Measurements from ENCODE around the gene KIF3B. TPM values are rescaled to one million over a fixed set of nuclear protein-coding genes. Genes with fewer than 3 reads are reported as not detected.
A peak's percentile ranks its signal among the peaks of the same experiment; 100 is the strongest.
"Not testable (repeated sequence)": the region's sequence is repeated elsewhere in the genome, so short reads cannot be mapped to it uniquely, and the experiment has no call there.

The KIF3B gene
- total and polyA plus RNA-seq, 2 donors from 2014 or later, result 31.6 to 62.2 TPM

- Histone ChIP-seq H3K36me3 (ENCODE audit: control insufficient read depth in 2 of 3, insufficient read depth in 3 of 3, low read length in 3 of 3) (no peaks in the 10 kb centered on the region), H3K27me3 (ENCODE audit: control insufficient read depth, insufficient read depth, low read length) (no peaks in the 10 kb centered on the region), H3K27ac (ENCODE audit: low read depth in 2 of 2, low read length in 2 of 2) (no peak overlapping the region), H3K4me3 (ENCODE audit: low read length in 3 of 3) (no peak overlapping the region), H3K4me1 (ENCODE audit: control insufficient read depth in 2 of 3, insufficient read depth in 2 of 3, low read depth in 1 of 3, low read length in 3 of 3) (peaks cover 0 to 19% (median 8%) of the 10 kb centered on the region in 3 donors), H3K9ac (ENCODE audit: low read length in 3 of 3) (no peak overlapping the region), H3K9me3 (ENCODE audit: control insufficient read depth in 2 of 3, insufficient read depth in 1 of 3, low read length in 3 of 3) (no peaks in the 10 kb centered on the region)
- intact Hi-C loops (cut with DNase I), result no loop called here
- no peak for DNase-seq
- no peak for FAIRE-seq
- TF ChIP-seq CTCF (IDR thresholded peaks at IDR 0.05; ENCODE audit: borderline replicate concordance, extremely low read depth, insufficient read depth), result no peak
Measured at GRCh38 chr20:32337937-32338661, 60.6 kb downstream of the KIF3B start.

DNA sequence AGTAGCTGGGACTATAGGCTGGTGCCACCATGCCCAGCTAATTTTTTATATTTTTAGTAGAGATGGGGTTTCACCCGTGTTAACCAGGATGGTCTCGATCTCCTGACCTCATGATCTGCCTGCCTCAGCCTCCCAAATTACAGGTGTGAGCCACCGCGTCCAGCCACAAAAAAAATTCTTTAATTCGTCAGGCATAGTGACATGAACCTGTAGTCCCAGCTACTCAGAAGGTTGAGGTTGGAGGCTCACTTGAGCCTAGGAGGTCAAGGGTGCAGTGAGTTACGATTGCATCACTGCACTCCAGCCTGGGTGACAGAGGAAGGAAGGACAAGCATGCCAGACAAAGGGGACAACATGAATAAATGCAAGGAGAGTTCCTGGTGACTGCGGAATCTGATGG is 61.2 kb downstream of the KIF3B start:
- Histone ChIP-seq H3K27ac (ENCODE audit: low read depth in 2 of 2, low read length in 2 of 2) (no peak overlapping the region), H3K27me3 (ENCODE audit: control insufficient read depth, insufficient read depth, low read length) (no peaks in the 10 kb centered on the region), H3K9me3 (ENCODE audit: control insufficient read depth in 2 of 3, insufficient read depth in 1 of 3, low read length in 3 of 3) (no peaks in the 10 kb centered on the region), H3K4me3 (ENCODE audit: low read length in 3 of 3) (no peak overlapping the region), H3K9ac (ENCODE audit: low read length in 3 of 3) (no peak overlapping the region), H3K36me3 (ENCODE audit: control insufficient read depth in 2 of 3, insufficient read depth in 3 of 3, low read length in 3 of 3) (no peaks in the 10 kb centered on the region), H3K4me1 (ENCODE audit: control insufficient read depth in 2 of 3, insufficient read depth in 2 of 3, low read depth in 1 of 3, low read length in 3 of 3) (peaks cover 0 to 17% (median 8%) of the 10 kb centered on the region in 3 donors)
- no peak for TF ChIP-seq CTCF (IDR thresholded peaks at IDR 0.05; ENCODE audit: borderline replicate concordance, extremely low read depth, insufficient read depth)
- no peak for DNase-seq
- intact Hi-C loops (cut with DNase I), result no loop called here
- no peak for FAIRE-seq

GRCh38 chr20:32339116-32339515 is 61.7 kb downstream of the KIF3B start:
- no peak for FAIRE-seq
- no peaks in the 10 kb centered on the region for H3K36me3 ChIP-seq (ENCODE audit: control insufficient read depth in 2 of 3, insufficient read depth in 3 of 3, low read length in 3 of 3)
- H3K4me3 ChIP-seq (ENCODE audit: low read length in 3 of 3), result no peak overlapping the region
- no peak for TF ChIP-seq CTCF (IDR thresholded peaks at IDR 0.05; ENCODE audit: borderline replicate concordance, extremely low read depth, insufficient read depth)
- H3K9ac ChIP-seq (ENCODE audit: low read length in 3 of 3), result no peak overlapping the region
- no peaks in the 10 kb centered on the region for H3K9me3 ChIP-seq (ENCODE audit: control insufficient read depth in 2 of 3, insufficient read depth in 1 of 3, low read length in 3 of 3)
- intact Hi-C loops (cut with DNase I), result no loop called here
- H3K27me3 ChIP-seq (ENCODE audit: control insufficient read depth, insufficient read depth, low read length), result no peaks in the 10 kb centered on the region
- H3K27ac ChIP-seq (ENCODE audit: low read depth in 2 of 2, low read length in 2 of 2), result no peak overlapping the region
- DNase-seq, result peak in 1 of 5 donors; percentile 39
- H3K4me1 ChIP-seq (ENCODE audit: control insufficient read depth in 2 of 3, insufficient read depth in 2 of 3, low read depth in 1 of 3, low read length in 3 of 3), result peaks cover 0 to 12% (median 4%) of the 10 kb centered on the region in 3 donors

- H3K9ac ChIP-seq (ENCODE audit: low read length in 3 of 3); H3K9me3 ChIP-seq (ENCODE audit: control insufficient read depth in 2 of 3, insufficient read depth in 1 of 3, low read length in 3 of 3); intact Hi-C loops (cut with DNase I); H3K4me1 ChIP-seq (ENCODE audit: control insufficient read depth in 2 of 3, insufficient read depth in 2 of 3, low read depth in 1 of 3, low read length in 3 of 3); H3K4me3 ChIP-seq (ENCODE audit: low read length in 3 of 3); H3K36me3 ChIP-seq (ENCODE audit: control insufficient read depth in 2 of 3, insufficient read depth in 3 of 3, low read length in 3 of 3); H3K27ac ChIP-seq (ENCODE audit: low read depth in 2 of 2, low read length in 2 of 2); DNase-seq; H3K27me3 ChIP-seq (ENCODE audit: control insufficient read depth, insufficient read depth, low read length); FAIRE-seq: not testable (repeated sequence)
Measured at GRCh38 chr20:32341053-32341452, 63.6 kb downstream of the KIF3B start.
